ENCODE measurements around the gene AASDH.
A peak's percentile ranks its signal among the peaks of the same experiment; 100 is the strongest.
"Not testable (repeated sequence)": the region's sequence is repeated elsewhere in the genome, so short reads cannot be mapped to it uniquely, and the experiment has no call there.

The AASDH gene

DNA sequence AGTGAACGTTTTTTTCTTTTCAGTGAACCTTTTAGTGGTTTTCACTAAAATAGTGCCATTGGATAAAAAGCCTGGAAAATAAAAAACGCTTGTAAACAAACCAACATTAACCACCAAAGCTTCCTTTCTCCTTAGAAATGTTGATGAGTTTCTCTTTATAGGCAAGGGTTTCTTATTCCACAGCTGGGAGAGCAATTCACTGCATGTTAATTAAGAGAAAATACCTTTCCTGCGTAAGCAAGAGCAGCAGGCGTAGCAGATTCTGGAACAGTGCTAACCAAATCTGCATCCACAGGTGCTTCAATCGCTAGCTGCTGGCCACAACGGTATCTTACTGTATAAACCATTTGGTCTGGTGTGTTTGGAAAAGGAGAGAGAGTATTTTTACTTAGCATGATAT, 13.3 kb upstream of the AASDH start:
- DNase-seq (ENCODE audit: low spot score) = no peak

DNA sequence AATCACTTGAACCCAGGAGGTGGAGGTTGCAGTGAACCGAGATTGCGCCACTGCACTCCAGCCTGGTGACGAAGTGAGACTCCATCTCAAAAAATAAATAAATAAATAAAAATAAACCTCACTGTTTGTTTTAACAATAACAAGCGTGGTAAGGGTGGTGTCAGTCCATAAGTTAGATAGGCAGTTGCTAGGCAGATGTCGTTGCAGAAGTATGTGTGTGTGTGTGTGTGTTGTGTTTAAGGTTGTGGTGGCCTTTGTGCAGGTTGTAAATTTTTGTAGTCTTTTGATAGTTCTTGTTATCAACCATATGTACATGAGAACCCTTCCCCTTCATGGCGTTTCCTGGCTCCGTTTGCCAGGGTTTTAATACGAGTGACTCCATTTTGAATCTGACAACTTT, 4.0 kb upstream of the AASDH start:
- no peak for DNase-seq (ENCODE audit: low spot score)

DNA sequence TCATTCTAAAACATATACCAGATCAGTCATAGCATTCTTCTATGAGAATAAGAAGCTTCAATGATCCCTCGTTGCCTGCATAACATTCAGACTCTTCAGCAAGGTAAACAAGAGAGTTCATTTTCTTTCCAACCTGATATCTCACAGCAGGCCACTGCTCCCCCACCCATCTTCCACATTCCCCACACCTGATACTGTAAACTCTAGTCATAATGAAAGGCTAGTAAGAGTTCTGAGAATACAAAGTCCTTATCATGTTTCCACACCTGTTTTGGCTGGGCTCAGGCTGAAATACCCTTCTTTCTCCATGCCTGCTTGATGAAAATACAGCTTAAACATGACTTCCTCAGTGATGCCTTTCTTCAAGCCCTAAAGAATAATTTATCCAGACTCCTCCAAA, 2.3 kb upstream of the AASDH start:
- DNase-seq (ENCODE audit: low spot score) = no peak

GRCh38 chr4:56388306-56388705, 1.0 kb upstream of the AASDH start:
- no peak for DNase-seq (ENCODE audit: low spot score)

DNA sequence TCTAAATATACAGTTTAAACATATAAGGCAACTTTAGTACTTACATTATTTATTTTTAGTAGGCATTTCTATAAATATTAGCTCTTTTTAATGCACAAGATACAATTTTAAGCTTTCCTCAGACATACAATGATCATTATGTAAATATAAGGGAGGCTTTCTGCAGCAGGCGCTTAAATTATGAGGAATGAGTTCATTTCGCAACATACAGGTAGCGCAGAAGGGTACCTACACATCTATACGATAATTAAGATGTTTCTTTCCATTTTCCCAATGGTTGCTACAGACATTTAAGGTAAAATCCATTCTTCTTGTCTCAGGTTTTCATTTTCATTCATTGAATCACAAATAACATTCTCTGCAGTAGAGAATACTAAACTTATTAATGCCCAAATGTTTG, 1.2 kb downstream of the AASDH start:
- DNase-seq (ENCODE audit: low spot score) = no peak

- no peak for DNase-seq (ENCODE audit: low spot score)
Measured at GRCh38 chr4:56375458-56375857, 11.8 kb downstream of the AASDH start.

- DNase-seq (ENCODE audit: low spot score) = no peak
Measured at GRCh38 chr4:56374956-56375355, 12.3 kb downstream of the AASDH start.

GRCh38 chr4:56372774-56373173, 14.5 kb downstream of the AASDH start:
- DNase-seq (ENCODE audit: low spot score) = no peak

DNA sequence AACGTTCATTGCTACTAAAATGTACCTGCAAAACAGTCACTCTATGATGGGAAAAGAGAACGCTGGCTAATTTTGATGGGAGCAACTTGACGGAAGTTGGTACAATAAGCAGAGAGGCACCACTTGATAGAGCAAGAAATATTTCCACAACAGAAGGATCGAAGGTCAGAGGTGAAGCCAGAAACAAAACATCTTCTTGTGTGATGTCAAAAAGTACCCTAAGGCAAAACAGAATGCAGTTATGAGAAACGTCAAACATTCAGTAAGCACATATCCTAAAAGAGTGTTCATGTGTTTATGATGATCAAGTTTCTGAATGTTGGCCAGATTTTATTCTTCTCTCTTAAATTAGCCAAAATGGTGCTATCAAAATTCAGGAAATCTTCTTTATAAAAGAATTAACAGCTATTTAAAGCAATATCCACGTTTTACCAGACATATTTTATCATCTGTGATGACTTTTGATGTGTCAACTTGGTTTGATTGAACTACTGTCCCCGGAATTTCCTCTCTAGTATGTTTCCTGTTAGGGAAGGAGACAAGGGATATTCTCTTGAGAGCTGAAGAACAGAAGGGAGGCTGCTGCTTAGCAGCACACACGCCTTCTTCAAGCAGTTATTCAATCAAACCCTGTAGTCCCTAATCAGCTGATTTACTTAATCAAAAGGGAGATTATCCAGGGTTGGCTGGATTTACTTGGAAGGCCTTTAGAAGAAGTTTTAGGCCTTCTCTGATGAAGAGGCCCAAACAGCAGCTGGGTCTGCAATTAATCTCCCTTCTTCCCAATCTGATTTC, 15.7 kb downstream of the AASDH start:
- no peak for DNase-seq (ENCODE audit: low spot score)

- DNase-seq (ENCODE audit: low spot score) = no peak
Measured at GRCh38 chr4:56370377-56370776, 16.9 kb downstream of the AASDH start.

DNA sequence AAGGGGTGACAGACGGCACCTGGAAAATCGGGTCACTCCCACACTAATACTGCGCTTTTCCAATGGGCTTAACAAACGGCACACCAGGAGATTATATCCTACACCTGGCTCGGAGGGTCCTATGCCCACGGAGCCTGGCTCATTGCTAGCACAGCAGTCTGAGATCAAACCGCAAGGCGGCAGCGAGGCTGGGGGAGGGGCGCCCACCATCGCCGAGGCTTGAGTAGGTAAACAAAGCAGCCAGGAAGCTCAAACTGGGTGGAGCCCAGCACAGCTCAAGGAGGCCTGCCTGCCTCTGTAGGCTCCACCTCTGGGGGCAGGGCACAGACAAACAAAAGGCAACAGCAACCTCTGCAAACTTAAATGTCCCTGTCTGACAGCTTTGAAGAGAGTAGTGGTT, 24.3 kb downstream of the AASDH start:
- DNase-seq (ENCODE audit: low spot score) = not testable (repeated sequence)

- DNase-seq (ENCODE audit: low spot score) = no peak
Measured at GRCh38 chr4:56360071-56360470, 27.2 kb downstream of the AASDH start.

GRCh38 chr4:56356650-56357049, 30.6 kb downstream of the AASDH start:
- no peak for DNase-seq (ENCODE audit: low spot score)

DNA sequence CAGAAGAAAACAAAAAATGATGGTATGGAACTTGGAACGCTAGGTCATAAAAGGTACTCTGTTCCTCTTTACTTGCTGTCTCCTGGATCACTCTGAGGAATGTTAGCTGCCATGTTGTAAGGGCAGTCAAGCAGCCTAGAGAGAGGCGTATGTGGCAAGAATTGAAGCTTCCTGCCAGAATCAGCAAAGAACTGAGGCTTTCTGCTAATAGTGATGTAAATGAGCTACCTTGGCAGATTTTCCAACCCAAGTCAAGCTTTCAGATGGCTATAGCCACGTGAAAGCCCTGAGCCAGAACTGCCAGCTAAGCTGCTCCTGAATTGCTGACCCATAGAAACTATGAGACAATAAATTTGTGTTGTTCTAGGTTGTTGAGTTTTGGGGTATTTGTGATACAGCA, 38.7 kb downstream of the AASDH start:
- peak; percentile 12 for DNase-seq (ENCODE audit: low spot score)

- no peak for DNase-seq (ENCODE audit: low spot score)
Measured at GRCh38 chr4:56345458-56345857, 41.8 kb downstream of the AASDH start.

DNA sequence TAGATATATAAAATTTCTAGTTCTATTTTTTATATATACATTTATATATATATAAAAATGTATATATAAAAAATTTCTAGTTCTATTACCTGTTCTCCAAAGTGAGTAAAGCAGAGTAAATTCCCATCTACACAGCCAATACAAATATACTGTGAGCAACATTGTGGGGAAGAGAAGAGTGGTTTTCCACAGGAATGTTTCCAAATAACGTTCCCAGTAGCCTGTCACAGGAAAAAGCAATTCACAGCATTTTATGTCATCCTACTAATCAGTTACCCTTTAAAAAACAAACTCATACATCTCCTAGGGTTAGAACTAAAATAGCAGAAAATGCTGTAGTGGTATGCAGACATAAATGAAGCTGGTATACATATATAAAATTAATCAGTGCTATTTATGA, 44.5 kb downstream of the AASDH start:
- DNase-seq (ENCODE audit: low spot score) = no peak

GRCh38 chr4:56330691-56331090, 56.6 kb downstream of the AASDH start:
- DNase-seq (ENCODE audit: low spot score) = no peak

DNA sequence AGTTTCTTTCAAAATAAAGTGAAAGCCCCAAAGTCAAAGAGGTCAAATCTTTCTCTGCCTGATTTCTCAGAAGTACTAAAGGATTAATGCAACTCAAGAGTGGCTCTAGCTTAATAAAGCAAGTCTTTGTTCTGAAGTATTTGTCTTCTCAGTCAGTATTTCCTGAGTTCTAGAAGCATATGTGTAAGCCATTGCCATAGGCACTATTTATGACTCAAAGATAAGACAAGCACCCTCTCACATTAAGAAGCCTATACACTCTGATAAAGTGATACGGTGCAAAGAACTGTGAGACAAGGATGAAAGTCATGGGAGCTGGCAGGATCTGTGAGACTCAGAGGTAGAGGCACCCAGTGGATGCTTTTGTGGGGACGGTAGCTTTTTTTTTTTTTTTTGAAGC, 60.9 kb downstream of the AASDH start:
- DNase-seq (ENCODE audit: low spot score) = no peak

DNA sequence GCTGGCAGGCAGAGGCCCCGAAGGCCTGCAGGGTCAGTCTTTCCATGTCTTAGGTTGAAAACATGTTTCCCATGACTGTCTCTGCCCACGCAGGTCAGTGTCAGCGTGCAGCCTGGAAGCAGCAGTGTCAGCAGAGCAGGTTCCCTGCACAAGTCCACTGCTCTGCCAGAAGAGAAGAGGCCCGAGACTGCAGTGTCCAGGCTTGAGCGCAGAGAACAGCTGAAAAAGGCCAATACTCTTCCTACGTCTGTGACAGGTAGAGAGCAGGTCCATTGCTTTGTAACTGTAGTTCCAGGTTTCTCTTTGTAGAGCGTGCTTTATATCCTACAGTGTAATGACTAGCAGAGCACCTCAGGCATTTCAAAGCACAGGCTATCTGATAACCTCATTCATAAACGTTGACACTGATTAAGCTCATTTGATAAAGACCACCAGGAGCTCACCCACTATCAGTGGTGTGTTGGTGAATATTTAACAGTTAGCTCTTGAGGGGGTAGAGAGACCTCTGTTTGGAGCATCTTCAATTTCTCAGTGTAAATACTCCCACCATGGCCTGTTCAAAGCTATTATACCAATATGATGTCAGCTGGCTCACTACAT, 63.2 kb downstream of the AASDH start:
- no peak for DNase-seq (ENCODE audit: low spot score)

- no peak for DNase-seq (ENCODE audit: low spot score)
Measured at GRCh38 chr4:56323327-56323726, 64.0 kb downstream of the AASDH start.

GRCh38 chr4:56321251-56321650, 66.0 kb downstream of the AASDH start:
- no peak for DNase-seq (ENCODE audit: low spot score)

DNA sequence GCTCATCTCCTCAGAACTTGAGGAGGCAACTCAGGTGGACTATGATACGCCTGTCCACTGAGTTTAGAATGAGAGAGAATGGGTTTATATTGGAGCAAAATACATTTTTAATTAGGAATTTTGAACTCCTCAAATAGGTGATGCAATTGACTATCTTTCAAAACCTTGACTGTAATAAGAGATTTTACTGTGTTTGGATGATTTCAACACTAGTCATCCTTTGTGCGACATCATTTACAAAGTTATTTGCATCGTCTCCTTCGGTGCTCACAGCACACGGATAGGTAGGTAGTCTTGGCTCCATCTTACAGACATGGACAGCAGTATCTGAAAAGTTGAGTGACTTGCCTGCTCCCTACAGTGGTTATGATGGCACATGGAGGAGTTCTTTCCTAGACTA, 67.0 kb downstream of the AASDH start:
- DNase-seq (ENCODE audit: low spot score) = no peak

- DNase-seq (ENCODE audit: low spot score) = no peak
Measured at GRCh38 chr4:56318555-56318954, 68.7 kb downstream of the AASDH start.

- DNase-seq (ENCODE audit: low spot score) = no peak
Measured at GRCh38 chr4:56317749-56318148, 69.5 kb downstream of the AASDH start.

All from iPS-NIHi11 (cell line).